NCI-H226 (cell line): Measurements from ENCODE around the gene CPXM1.
"Not testable (repeated sequence)": the region's sequence is repeated elsewhere in the genome, so short reads cannot be mapped to it uniquely, and the experiment has no call there.

Experiments used
- DNase-seq: peaks from one replicate; pipeline ENCODE4 v3.0.0-alpha.2; 2015

The CPXM1 gene

GRCh38 chr20:2820896-2821869 lies 20.8 kb upstream of the CPXM1 start:
- DNase-seq, result no peak

- DNase-seq, result peak; percentile 48
These were observed 19.9 kb upstream of the CPXM1 start for GRCh38 chr20:2820084-2820895.

- no peak for DNase-seq
These were observed 17.6 kb upstream of the CPXM1 start for GRCh38 chr20:2817891-2818595.

- no peak for DNase-seq
These were observed 16.9 kb upstream of the CPXM1 start for GRCh38 chr20:2817341-2817726.

- DNase-seq, result no peak
These were observed 16.3 kb upstream of the CPXM1 start for GRCh38 chr20:2816583-2817340.

- DNase-seq, result no peak
These were observed 15.7 kb upstream of the CPXM1 start, which contains the start of gene TMEM239 for GRCh38 chr20:2816030-2816582. TMEM239 (plus strand) TSS chr20:2816364; CDS start chr20:2816555, 191 bp downstream.

- DNase-seq, result no peak
These were observed 14.9 kb upstream of the CPXM1 start for GRCh38 chr20:2815242-2815900.

GRCh38 chr20:2814587-2815051 lies 14.2 kb upstream of the CPXM1 start, which contains the start of gene C20orf141:
C20orf141 (plus strand) TSS chr20:2814987; CDS start chr20:2815185, 198 bp downstream.
- peak; percentile 85 for DNase-seq

- no peak for DNase-seq
These were observed 13.6 kb upstream of the CPXM1 start for GRCh38 chr20:2814076-2814475.

- no peak for DNase-seq
These were observed 11.8 kb upstream of the CPXM1 start for GRCh38 chr20:2812189-2812588.

- no peak for DNase-seq
These were observed 9.3 kb upstream of the CPXM1 start for GRCh38 chr20:2809690-2810089.

GRCh38 chr20:2807929-2808328 lies 7.5 kb upstream of the CPXM1 start:
- not testable (repeated sequence) for DNase-seq

- DNase-seq, result no peak
These were observed 6.6 kb upstream of the CPXM1 start for GRCh38 chr20:2807019-2807418.

- DNase-seq, result no peak
These were observed 5.9 kb upstream of the CPXM1 start for GRCh38 chr20:2806351-2806701.

- DNase-seq, result no peak
These were observed 5.4 kb upstream of the CPXM1 start for GRCh38 chr20:2805689-2806350.

- no peak for DNase-seq
These were observed 4.6 kb upstream of the CPXM1 start for GRCh38 chr20:2804852-2805688.

GRCh38 chr20:2804041-2804828 lies 3.8 kb upstream of the CPXM1 start:
- no peak for DNase-seq

GRCh38 chr20:2801286-2801728 lies 880 bp upstream of the CPXM1 start:
- no peak for DNase-seq
